ENCODE results near the gene NCS1.

Gene NCS1

GRCh38 chr9:130239741-130240241 is 67.6 kb downstream of the NCS1 start:
- Histone ChIP-seq H3K56ac (ENCODE audit: low read length) (no peak overlapping the region), H3K4me2 (ENCODE audit: low read length) (no peak overlapping the region), H3K79me1 (ENCODE audit: low read length) (no peaks in the 10 kb centered on the region), H3K23ac (ENCODE audit: low read length) (no peak overlapping the region), H4K8ac (ENCODE audit: low read depth, low read length) (no peak overlapping the region), H4K5ac (ENCODE audit: low read length) (no peak overlapping the region), H2BK5ac (ENCODE audit: low read length) (no peak overlapping the region), H3K4ac (ENCODE audit: low read depth, low read length) (no peak overlapping the region), H3K4me1 (ENCODE audit: control insufficient read depth, low read depth, low read length) (peaks cover 1% of the 10 kb centered on the region), H3K79me2 (ENCODE audit: control insufficient read depth, insufficient read depth, low read length) (no peaks in the 10 kb centered on the region), H3K18ac (ENCODE audit: low read length) (no peak overlapping the region), H3K27me3 (ENCODE audit: insufficient read depth, low read length, poor library complexity) (no peaks in the 10 kb centered on the region), H2BK120ac (ENCODE audit: low read depth, low read length) (no peak overlapping the region), H3K36me3 (ENCODE audit: control insufficient read depth, insufficient read depth, low read length) (no peaks in the 10 kb centered on the region), H3K27ac (ENCODE audit: low read depth, low read length) (no peak overlapping the region), H3K4me3 (ENCODE audit: low read length) (no peak overlapping the region), H2AK5ac (ENCODE audit: low read length) (no peak overlapping the region), H3K9ac (ENCODE audit: low read length) (no peak overlapping the region), H2BK15ac (replicated peaks; ENCODE audit: low read depth) (no peak overlapping the region)
- WGBS (ENCODE audit: extremely low coverage, insufficient coverage, low lambda C conversion rate), result no CpG with 5 or more reads among the region's 9 CpGs
- DNase-seq, result no peak

- no peak overlapping the region for H3K56ac ChIP-seq (ENCODE audit: low read length)
- H3K4me1 ChIP-seq (ENCODE audit: control insufficient read depth, low read depth, low read length), result peaks cover 1% of the 10 kb centered on the region
- DNase-seq, result peak; percentile 87
- no peak overlapping the region for H3K4me2 ChIP-seq (ENCODE audit: low read length)
- no peak overlapping the region for H2AK5ac ChIP-seq (ENCODE audit: low read length)
- no peak overlapping the region for H3K18ac ChIP-seq (ENCODE audit: low read length)
- peak overlapping the region; percentile 66 for H4K8ac ChIP-seq (ENCODE audit: low read depth, low read length)
- H3K23ac ChIP-seq (ENCODE audit: low read length), result no peak overlapping the region
- H3K9ac ChIP-seq (ENCODE audit: low read length), result no peak overlapping the region
- H3K79me2 ChIP-seq (ENCODE audit: control insufficient read depth, insufficient read depth, low read length), result no peaks in the 10 kb centered on the region
- no peak overlapping the region for H3K27ac ChIP-seq (ENCODE audit: low read depth, low read length)
- H2BK15ac ChIP-seq (replicated peaks; ENCODE audit: low read depth), result no peak overlapping the region
- WGBS (ENCODE audit: extremely low coverage, insufficient coverage, low lambda C conversion rate), result no CpG with 5 or more reads among the region's 5 CpGs
- no peak overlapping the region for H3K4me3 ChIP-seq (ENCODE audit: low read length)
- H2BK120ac ChIP-seq (ENCODE audit: low read depth, low read length), result no peak overlapping the region
- H4K5ac ChIP-seq (ENCODE audit: low read length), result peak overlapping the region; percentile 59
- H3K36me3 ChIP-seq (ENCODE audit: control insufficient read depth, insufficient read depth, low read length), result no peaks in the 10 kb centered on the region
- H3K4ac ChIP-seq (ENCODE audit: low read depth, low read length), result no peak overlapping the region
- no peaks in the 10 kb centered on the region for H3K27me3 ChIP-seq (ENCODE audit: insufficient read depth, low read length, poor library complexity)
- no peaks in the 10 kb centered on the region for H3K79me1 ChIP-seq (ENCODE audit: low read length)
- H2BK5ac ChIP-seq (ENCODE audit: low read length), result no peak overlapping the region
Observed at GRCh38 chr9:130240410-130241197, 68.4 kb downstream of the NCS1 start.

- Histone ChIP-seq H3K36me3 (ENCODE audit: control insufficient read depth, insufficient read depth, low read length) (no peaks in the 10 kb centered on the region), H3K4me2 (ENCODE audit: low read length) (no peak overlapping the region), H2BK15ac (replicated peaks; ENCODE audit: low read depth) (no peak overlapping the region), H4K8ac (ENCODE audit: low read depth, low read length) (peak overlapping the region; percentile 66), H2AK5ac (ENCODE audit: low read length) (no peak overlapping the region), H3K4me3 (ENCODE audit: low read length) (no peak overlapping the region), H3K79me1 (ENCODE audit: low read length) (no peaks in the 10 kb centered on the region), H3K79me2 (ENCODE audit: control insufficient read depth, insufficient read depth, low read length) (no peaks in the 10 kb centered on the region), H2BK120ac (ENCODE audit: low read depth, low read length) (no peak overlapping the region), H3K9ac (ENCODE audit: low read length) (no peak overlapping the region), H4K5ac (ENCODE audit: low read length) (no peak overlapping the region), H3K4me1 (ENCODE audit: control insufficient read depth, low read depth, low read length) (peaks cover 1% of the 10 kb centered on the region), H3K23ac (ENCODE audit: low read length) (no peak overlapping the region), H3K56ac (ENCODE audit: low read length) (no peak overlapping the region), H3K27ac (ENCODE audit: low read depth, low read length) (no peak overlapping the region), H3K4ac (ENCODE audit: low read depth, low read length) (no peak overlapping the region), H3K27me3 (ENCODE audit: insufficient read depth, low read length, poor library complexity) (no peaks in the 10 kb centered on the region), H2BK5ac (ENCODE audit: low read length) (no peak overlapping the region), H3K18ac (ENCODE audit: low read length) (no peak overlapping the region)
- no peak for DNase-seq
- no CpG with 5 or more reads among the region's 1 CpG for WGBS (ENCODE audit: extremely low coverage, insufficient coverage, low lambda C conversion rate)
Observed at GRCh38 chr9:130241198-130241535, 69.0 kb downstream of the NCS1 start.

- Histone ChIP-seq H3K4ac (ENCODE audit: low read depth, low read length) (no peak overlapping the region), H2BK15ac (replicated peaks; ENCODE audit: low read depth) (no peak overlapping the region), H3K9ac (ENCODE audit: low read length) (no peak overlapping the region), H3K36me3 (ENCODE audit: control insufficient read depth, insufficient read depth, low read length) (no peaks in the 10 kb centered on the region), H3K27ac (ENCODE audit: low read depth, low read length) (no peak overlapping the region), H2AK5ac (ENCODE audit: low read length) (no peak overlapping the region), H4K5ac (ENCODE audit: low read length) (no peak overlapping the region), H3K4me3 (ENCODE audit: low read length) (no peak overlapping the region), H2BK5ac (ENCODE audit: low read length) (no peak overlapping the region), H3K23ac (ENCODE audit: low read length) (no peak overlapping the region), H2BK120ac (ENCODE audit: low read depth, low read length) (no peak overlapping the region), H3K18ac (ENCODE audit: low read length) (no peak overlapping the region), H3K79me1 (ENCODE audit: low read length) (no peaks in the 10 kb centered on the region), H3K4me1 (ENCODE audit: control insufficient read depth, low read depth, low read length) (peaks cover 1% of the 10 kb centered on the region), H4K8ac (ENCODE audit: low read depth, low read length) (no peak overlapping the region), H3K4me2 (ENCODE audit: low read length) (no peak overlapping the region), H3K27me3 (ENCODE audit: insufficient read depth, low read length, poor library complexity) (no peaks in the 10 kb centered on the region), H3K56ac (ENCODE audit: low read length) (peak overlapping the region; percentile 22), H3K79me2 (ENCODE audit: control insufficient read depth, insufficient read depth, low read length) (no peaks in the 10 kb centered on the region)
- DNase-seq, result no peak
- no CpG with 5 or more reads among the region's 11 CpGs for WGBS (ENCODE audit: extremely low coverage, insufficient coverage, low lambda C conversion rate)
Observed at GRCh38 chr9:130242270-130243014, 70.2 kb downstream of the NCS1 start.

GRCh38 chr9:130243015-130243881 is 71.0 kb downstream of the NCS1 start:
- Histone ChIP-seq H3K4me2 (ENCODE audit: low read length) (peak overlapping the region; percentile 4), H3K4me3 (ENCODE audit: low read length) (no peak overlapping the region), H3K9ac (ENCODE audit: low read length) (no peak overlapping the region), H4K8ac (ENCODE audit: low read depth, low read length) (no peak overlapping the region), H3K27me3 (ENCODE audit: insufficient read depth, low read length, poor library complexity) (no peaks in the 10 kb centered on the region), H3K36me3 (ENCODE audit: control insufficient read depth, insufficient read depth, low read length) (no peaks in the 10 kb centered on the region), H3K79me2 (ENCODE audit: control insufficient read depth, insufficient read depth, low read length) (no peaks in the 10 kb centered on the region), H3K4ac (ENCODE audit: low read depth, low read length) (no peak overlapping the region), H4K5ac (ENCODE audit: low read length) (no peak overlapping the region), H3K27ac (ENCODE audit: low read depth, low read length) (no peak overlapping the region), H3K56ac (ENCODE audit: low read length) (peak overlapping the region; percentile 22), H3K4me1 (ENCODE audit: control insufficient read depth, low read depth, low read length) (peaks cover 1% of the 10 kb centered on the region), H2BK5ac (ENCODE audit: low read length) (no peak overlapping the region), H2BK120ac (ENCODE audit: low read depth, low read length) (no peak overlapping the region), H3K23ac (ENCODE audit: low read length) (no peak overlapping the region), H3K79me1 (ENCODE audit: low read length) (no peaks in the 10 kb centered on the region), H3K18ac (ENCODE audit: low read length) (no peak overlapping the region), H2BK15ac (replicated peaks; ENCODE audit: low read depth) (no peak overlapping the region), H2AK5ac (ENCODE audit: low read length) (no peak overlapping the region)
- WGBS (ENCODE audit: extremely low coverage, insufficient coverage, low lambda C conversion rate), result no CpG with 5 or more reads among the region's 35 CpGs
- DNase-seq, result peak; percentile 93
